ENCODE results near the gene UVSSA. TPM values are rescaled to one million over a fixed set of nuclear protein-coding genes. Genes with fewer than 3 reads are reported as not detected.

Gene UVSSA
- total RNA-seq, 4 donors from 2014 or later = 9.8 to 40.1 (median 14.5) TPM

- TF ChIP-seq CTCF (IDR thresholded peaks at IDR 0.05; ENCODE audit: low read depth) = no peak
Observed at GRCh38 chr4:1412376-1413203, 65.6 kb downstream of the UVSSA start.

- no peak for TF ChIP-seq CTCF (IDR thresholded peaks at IDR 0.05; ENCODE audit: low read depth)
Observed at GRCh38 chr4:1413204-1413663, 66.2 kb downstream of the UVSSA start.

GRCh38 chr4:1413687-1414479 is 66.9 kb downstream of the UVSSA start:
- TF ChIP-seq CTCF (IDR thresholded peaks at IDR 0.05; ENCODE audit: low read depth) = no peak

- no peak for TF ChIP-seq CTCF (IDR thresholded peaks at IDR 0.05; ENCODE audit: low read depth)
Observed at GRCh38 chr4:1414831-1415680, 68.0 kb downstream of the UVSSA start.

- TF ChIP-seq CTCF (IDR thresholded peaks at IDR 0.05; ENCODE audit: low read depth) = no peak
Observed at GRCh38 chr4:1415681-1415981, 68.6 kb downstream of the UVSSA start.

GRCh38 chr4:1416051-1416947 is 69.3 kb downstream of the UVSSA start:
- no peak for TF ChIP-seq CTCF (IDR thresholded peaks at IDR 0.05; ENCODE audit: low read depth)
